ENCODE results near the gene HSPH1. TPM values are rescaled to one million over a fixed set of nuclear protein-coding genes. Genes with fewer than 3 reads are reported as not detected.

Gene HSPH1
- total and polyA plus RNA-seq, 2 donors (not counting 3 experiments of a cell fraction or from before 2014, with no cell fraction given): 15.8 to 124 TPM

DNA sequence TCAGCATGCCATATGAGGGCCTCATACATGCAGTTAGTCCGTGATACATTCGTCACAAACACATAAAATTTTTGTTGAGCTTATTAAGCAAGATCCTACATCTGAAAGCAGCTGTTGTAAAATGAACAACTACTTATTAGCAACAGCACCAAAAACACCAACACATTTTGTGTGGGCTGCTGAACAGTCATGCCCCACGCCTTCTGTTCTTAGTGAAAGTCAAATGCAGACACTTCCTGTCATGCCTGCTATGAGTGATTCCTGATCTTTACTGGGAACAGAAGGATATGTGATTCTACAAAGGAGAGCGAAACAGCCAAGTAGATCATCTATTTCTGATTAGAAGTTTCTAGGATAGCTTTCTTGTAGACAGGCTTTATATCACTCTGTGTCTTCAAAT is 33.9 kb upstream of the HSPH1 start:
- Histone ChIP-seq H3K27me3 (ENCODE audit: control insufficient read depth in 2 of 2, insufficient read depth in 2 of 2, low read length in 2 of 2) (peaks cover 2 to 8% of the 10 kb centered on the region in 2 experiments), H3K9me1 (replicated peaks; ENCODE audit: control insufficient read depth, extremely low read depth, insufficient read depth, low read length) (no peaks in the 10 kb centered on the region), H3K4me3 (replicated peaks in 1 of 3; ENCODE audit: insufficient read depth in 1 of 3, low read depth in 1 of 3, low read length in 3 of 3) (no peak overlapping the region), H3K36me3 (ENCODE audit: control insufficient read depth in 2 of 2, extremely low read depth in 1 of 2, insufficient read depth in 2 of 2, low read length in 2 of 2) (no peaks in the 10 kb centered on the region), H3K4me1 (ENCODE audit: control insufficient read depth, extremely low read depth, insufficient read depth, low read length) (peaks cover 8% of the 10 kb centered on the region), H4K20me1 (replicated peaks; ENCODE audit: control insufficient read depth, extremely low read depth, insufficient read depth, low read length) (no peaks in the 10 kb centered on the region), H3K79me2 (ENCODE audit: control insufficient read depth, insufficient read depth, low read length) (no peaks in the 10 kb centered on the region), H3K4me2 (ENCODE audit: insufficient read depth, low read length) (no peak overlapping the region), H3K9me3 (replicated peaks; ENCODE audit: control insufficient read depth, insufficient read depth, low read length) (no peaks in the 10 kb centered on the region), H3K27ac (ENCODE audit: insufficient read depth, low read depth, low read length) (no peak overlapping the region), H2AFZ (ENCODE audit: low read depth, low read length) (no peak overlapping the region), H3K9ac (replicated peaks; ENCODE audit: extremely low read depth, insufficient read depth, low read length) (no peak overlapping the region)
- dilution Hi-C loops (cut with MboI; ENCODE audit: extremely low pct_ligation_motif_present, low sequenced_read_pairs): no loop called here
- ChIA-PET POLR2A (no interaction called here), CTCF (interaction anchor here (0.5 kb wide), 1 partner anchor 504 kb away, joined by 3 read pairs; no protein-coding TSS in a partner anchor)
- FAIRE-seq: peak; percentile 4
- TF ChIP-seq, protein P1, sequence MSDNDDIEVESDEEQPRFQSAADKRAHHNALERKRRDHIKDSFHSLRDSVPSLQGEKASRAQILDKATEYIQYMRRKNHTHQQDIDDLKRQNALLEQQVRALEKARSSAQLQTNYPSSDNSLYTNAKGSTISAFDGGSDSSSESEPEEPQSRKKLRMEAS (IDR thresholded peaks at IDR 0.05; ENCODE audit: insufficient read depth, insufficient read length): no peak
- no peak for TF ChIP-seq POLR2AphosphoS5 (IDR thresholded peaks at IDR 0.05; ENCODE audit: insufficient read depth, low read depth, low read length)
- no peak for TF ChIP-seq MYC (IDR thresholded peaks at IDR 0.05; ENCODE audit: low read depth, low read length)
- no peak for TF ChIP-seq FOS (IDR thresholded peaks at IDR 0.05; ENCODE audit: borderline replicate concordance, insufficient read depth, low read length)
- TF ChIP-seq JUN (IDR thresholded peaks at IDR 0.05; ENCODE audit: borderline replicate concordance, insufficient read depth, insufficient read length, low read depth): no peak
- TF ChIP-seq GATA2 (IDR thresholded peaks at IDR 0.05; ENCODE audit: insufficient read depth, insufficient read length, low read depth, low read length): no peak
- TF ChIP-seq, protein P2, sequence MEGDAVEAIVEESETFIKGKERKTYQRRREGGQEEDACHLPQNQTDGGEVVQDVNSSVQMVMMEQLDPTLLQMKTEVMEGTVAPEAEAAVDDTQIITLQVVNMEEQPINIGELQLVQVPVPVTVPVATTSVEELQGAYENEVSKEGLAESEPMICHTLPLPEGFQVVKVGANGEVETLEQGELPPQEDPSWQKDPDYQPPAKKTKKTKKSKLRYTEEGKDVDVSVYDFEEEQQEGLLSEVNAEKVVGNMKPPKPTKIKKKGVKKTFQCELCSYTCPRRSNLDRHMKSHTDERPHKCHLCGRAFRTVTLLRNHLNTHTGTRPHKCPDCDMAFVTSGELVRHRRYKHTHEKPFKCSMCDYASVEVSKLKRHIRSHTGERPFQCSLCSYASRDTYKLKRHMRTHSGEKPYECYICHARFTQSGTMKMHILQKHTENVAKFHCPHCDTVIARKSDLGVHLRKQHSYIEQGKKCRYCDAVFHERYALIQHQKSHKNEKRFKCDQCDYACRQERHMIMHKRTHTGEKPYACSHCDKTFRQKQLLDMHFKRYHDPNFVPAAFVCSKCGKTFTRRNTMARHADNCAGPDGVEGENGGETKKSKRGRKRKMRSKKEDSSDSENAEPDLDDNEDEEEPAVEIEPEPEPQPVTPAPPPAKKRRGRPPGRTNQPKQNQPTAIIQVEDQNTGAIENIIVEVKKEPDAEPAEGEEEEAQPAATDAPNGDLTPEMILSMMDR (IDR thresholded peaks at IDR 0.05; ENCODE audit: extremely low read depth in 1 of 2, insufficient read depth in 1 of 2, low read depth in 1 of 2, low read length in 2 of 2): no peak
- no peak for TF ChIP-seq POLR2A (IDR thresholded peaks at IDR 0.05; ENCODE audit: low read depth, low read length)
- TF ChIP-seq EZH2 (IDR thresholded peaks at IDR 0.05; ENCODE audit: borderline replicate concordance, low read depth, low read length, severe bottlenecking): no peak
- no peak for DNase-seq (ENCODE audit: low read depth, low spot score)
- intact Hi-C loops (cut with micrococcal nuclease): no loop called here
- BruUV-seq (replicated peaks): no TSS peak

Measured in endothelial cell of umbilical vein (primary cell).